GM10266 (cell line): ENCODE measurements around the gene MCM7.

Experiments
- DNase-seq: peaks from one replicate; pipeline ENCODE4 v3.0.0; 2012; ENCODE audit errors: extremely low spot score
- TF ChIP-seq, protein P1 (sequence below): IDR thresholded peaks from 2 replicates; pipeline ENCODE4 v1.5.1; 2012; ENCODE audit warnings: mild to moderate bottlenecking, low read depth; ENCODE audit not compliant: control insufficient read depth, insufficient read depth; ENCODE audit errors: missing control alignments

MCM7 gene

DNA sequence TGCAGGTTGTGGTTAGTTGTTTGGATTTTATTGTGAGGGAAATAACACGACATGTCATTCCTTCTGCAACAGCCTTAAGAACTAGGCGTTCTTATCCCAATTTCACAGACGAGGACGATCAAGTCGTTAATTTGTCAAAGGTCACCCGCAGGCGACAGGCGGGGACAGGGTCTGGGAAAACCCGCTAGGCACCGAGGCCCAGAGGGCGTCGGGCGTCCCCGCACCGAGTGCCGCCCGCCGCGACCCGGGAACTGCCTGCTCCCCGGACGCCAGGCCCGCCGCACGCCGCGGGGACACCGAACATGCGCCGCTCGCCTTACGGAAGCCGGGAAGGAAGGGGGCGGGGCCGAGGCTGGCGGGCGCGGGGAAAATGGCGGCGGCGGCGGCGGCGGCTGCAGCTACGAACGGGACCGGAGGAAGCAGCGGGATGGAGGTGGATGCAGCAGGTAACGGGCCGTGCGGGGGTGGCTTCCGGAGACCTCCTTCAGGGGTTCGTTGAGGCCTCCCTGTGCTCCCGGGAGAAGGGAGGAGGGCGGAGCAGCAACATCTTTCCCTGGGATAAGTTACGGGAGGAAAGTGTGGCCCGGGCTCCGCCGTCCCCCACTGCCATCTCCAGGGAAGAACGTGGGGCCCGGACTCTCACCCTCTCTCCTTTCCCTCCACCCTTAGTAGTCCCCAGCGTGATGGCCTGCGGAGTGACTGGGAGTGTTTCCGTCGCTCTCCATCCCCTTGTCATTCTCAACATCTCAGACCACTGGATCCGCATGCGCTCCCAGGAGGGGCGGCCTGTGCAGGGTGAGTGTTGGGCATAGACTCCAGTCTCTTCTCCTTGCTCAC is 12.4 kb downstream of the MCM7 start, which contains the start of gene COPS6:
COPS6 (plus strand) TSS at position 349 of the 837 bp plus-strand sequence; CDS start at position 371, 22 bp downstream.
- DNase-seq = peak; percentile 90

GRCh38 chr7:100088095-100088620 is 13.0 kb downstream of the MCM7 start:
- DNase-seq = no peak
- TF ChIP-seq, protein P1, sequence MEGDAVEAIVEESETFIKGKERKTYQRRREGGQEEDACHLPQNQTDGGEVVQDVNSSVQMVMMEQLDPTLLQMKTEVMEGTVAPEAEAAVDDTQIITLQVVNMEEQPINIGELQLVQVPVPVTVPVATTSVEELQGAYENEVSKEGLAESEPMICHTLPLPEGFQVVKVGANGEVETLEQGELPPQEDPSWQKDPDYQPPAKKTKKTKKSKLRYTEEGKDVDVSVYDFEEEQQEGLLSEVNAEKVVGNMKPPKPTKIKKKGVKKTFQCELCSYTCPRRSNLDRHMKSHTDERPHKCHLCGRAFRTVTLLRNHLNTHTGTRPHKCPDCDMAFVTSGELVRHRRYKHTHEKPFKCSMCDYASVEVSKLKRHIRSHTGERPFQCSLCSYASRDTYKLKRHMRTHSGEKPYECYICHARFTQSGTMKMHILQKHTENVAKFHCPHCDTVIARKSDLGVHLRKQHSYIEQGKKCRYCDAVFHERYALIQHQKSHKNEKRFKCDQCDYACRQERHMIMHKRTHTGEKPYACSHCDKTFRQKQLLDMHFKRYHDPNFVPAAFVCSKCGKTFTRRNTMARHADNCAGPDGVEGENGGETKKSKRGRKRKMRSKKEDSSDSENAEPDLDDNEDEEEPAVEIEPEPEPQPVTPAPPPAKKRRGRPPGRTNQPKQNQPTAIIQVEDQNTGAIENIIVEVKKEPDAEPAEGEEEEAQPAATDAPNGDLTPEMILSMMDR = no peak

More for the DNA sequence above, 12.4 kb downstream of the MCM7 start, which contains the start of gene COPS6:
- TF ChIP-seq, protein P1 = no peak

DNA sequence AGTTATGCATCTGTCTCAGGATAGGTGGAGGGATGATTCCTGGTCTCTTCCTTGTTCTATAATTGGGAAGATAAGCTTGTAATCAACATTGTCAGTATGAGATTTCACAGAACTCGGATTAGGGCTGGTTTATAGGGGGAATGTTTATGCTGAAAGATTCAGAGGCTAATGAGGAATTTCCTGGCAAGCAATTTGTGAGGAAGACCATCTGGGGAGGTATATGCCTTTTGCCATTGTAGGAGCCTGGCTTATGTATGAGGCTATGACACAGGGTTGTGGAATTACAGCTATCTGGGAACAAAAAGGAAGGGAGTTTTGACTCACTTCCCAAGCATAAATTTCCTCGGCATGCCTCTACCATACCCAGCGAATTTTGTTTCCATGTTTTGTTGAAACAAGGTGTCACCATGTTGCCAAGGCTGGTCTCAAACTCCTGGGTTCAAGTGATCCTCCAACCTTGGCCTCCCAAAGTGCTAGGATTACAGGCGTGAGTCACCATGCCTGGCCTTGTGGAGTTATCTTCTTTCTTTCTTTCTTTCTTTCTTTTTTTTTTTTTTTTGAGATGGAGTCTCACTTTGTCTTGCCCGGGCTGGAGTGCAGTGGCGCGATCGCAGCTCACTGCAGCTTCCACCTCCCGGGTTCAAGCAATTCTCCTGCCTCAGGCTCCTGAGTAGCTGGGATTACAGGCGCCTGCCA is 14.0 kb downstream of the MCM7 start:
- no peak for DNase-seq
- TF ChIP-seq, protein P1 = no peak

GRCh38 chr7:100085515-100085914 is 15.7 kb downstream of the MCM7 start:
- TF ChIP-seq, protein P1 = no peak
- DNase-seq = no peak

DNA sequence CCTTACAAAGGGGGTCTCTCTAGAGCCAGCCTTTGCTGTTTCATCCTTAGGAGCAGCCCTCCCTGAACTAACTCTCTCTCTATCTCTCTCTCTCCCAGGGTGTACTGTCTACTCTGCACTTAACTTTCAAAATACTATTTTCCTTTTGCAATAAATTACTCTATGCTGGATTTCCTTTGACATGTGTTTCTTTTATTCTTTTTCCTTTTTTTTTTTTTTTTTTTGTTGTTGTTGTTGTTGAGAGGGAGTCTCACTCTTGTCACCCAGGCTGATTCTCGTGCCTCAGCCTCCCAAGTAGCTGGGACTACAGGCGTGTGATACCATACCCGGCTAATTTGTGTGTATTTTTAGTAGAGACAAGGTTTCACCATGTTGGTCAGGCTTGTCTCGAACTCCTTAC is 18.2 kb downstream of the MCM7 start:
- TF ChIP-seq, protein P1 = no peak
- DNase-seq = no peak

DNA sequence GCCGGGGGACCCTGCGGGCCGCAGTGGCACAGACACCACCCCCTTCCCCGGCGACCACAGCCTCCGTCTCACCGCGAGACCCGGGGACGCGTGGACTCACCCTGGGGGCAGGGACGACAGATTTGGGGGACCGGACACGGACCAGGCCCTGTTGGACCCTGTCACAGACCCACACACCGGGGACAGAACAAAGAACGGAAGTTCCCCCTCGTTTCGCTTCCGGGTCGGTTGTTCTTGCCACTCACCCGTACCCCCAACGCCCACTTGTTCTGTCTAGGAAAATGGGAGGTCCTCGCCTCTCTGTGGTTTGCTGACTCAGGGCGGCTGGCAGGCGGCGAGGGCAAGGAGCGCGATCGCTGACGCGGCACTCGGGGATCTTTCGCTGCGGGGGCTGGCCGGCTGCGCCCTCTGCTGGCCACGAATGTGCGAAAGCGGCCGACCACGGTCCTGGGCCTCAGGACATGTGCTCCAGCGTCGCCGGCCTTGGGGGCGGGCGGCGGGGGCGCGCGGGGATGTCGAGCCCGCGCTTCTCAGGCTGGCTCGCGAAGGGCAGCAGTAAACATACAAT is 19.6 kb downstream of the MCM7 start, which contains the start of gene ZNF3:
ZNF3 (minus strand) TSS at position 189 of the 568 bp plus-strand sequence. CDS start 4,366 bp downstream, outside the sequence.
- TF ChIP-seq, protein P1 = peak; percentile 96
- peak; percentile 95 for DNase-seq
